Cortex of kidney (tissue), 1 donor: Measurements from ENCODE around the gene EXOSC5.
"Not testable (repeated sequence)": the region's sequence is repeated elsewhere in the genome, so short reads cannot be mapped to it uniquely, and the experiment has no call there.

ENCODE experiments used
- DNase-seq: peaks from one replicate; lab custom pipeline; 2025; lab: John Stamatoyannopoulos, UW

EXOSC5 gene

GRCh38 chr19:41397086-41398049 lies at the start of gene EXOSC5, which contains the start of gene BCKDHA:
EXOSC5 (minus strand) TSS chr19:41397359; CDS start chr19:41397328, 31 bp downstream.
BCKDHA (plus strand) TSS chr19:41397818; CDS start chr19:41397828, 10 bp downstream.
- DNase-seq: peak; percentile 62

GRCh38 chr19:41445575-41445974 lies 48.4 kb upstream of the EXOSC5 start:
- no peak for DNase-seq

DNA sequence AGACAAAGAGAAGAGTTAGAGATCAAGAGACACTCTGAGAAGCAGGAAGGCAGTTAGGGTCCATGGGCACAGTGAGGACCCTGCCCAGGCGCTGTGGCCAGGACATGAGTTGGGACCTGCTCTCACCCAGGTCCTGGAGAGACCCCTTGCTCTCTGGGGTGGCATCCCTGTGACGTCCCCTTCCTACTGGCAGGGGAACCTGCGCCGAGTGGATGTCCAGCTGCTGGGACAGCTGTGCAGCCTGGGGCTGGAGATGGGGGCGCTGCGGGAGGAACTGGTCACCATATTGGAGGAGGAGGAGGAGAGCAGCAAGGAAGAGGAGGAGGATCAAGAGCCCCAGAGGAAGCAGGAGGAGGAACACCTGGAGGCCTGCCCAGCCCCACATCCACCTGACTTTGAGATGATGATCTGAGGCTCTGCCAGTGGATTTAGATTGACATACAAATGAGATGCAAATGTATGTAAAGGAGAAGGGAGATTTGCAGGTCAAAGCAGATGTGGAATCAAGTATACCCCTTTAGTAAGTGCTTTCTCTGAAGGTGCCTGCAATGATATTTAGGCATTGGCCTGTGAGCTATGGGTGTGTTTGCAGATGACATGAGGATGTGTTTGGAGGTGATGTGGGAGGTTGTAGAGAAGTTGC lies 46.8 kb upstream of the EXOSC5 start:
- no peak for DNase-seq

DNA sequence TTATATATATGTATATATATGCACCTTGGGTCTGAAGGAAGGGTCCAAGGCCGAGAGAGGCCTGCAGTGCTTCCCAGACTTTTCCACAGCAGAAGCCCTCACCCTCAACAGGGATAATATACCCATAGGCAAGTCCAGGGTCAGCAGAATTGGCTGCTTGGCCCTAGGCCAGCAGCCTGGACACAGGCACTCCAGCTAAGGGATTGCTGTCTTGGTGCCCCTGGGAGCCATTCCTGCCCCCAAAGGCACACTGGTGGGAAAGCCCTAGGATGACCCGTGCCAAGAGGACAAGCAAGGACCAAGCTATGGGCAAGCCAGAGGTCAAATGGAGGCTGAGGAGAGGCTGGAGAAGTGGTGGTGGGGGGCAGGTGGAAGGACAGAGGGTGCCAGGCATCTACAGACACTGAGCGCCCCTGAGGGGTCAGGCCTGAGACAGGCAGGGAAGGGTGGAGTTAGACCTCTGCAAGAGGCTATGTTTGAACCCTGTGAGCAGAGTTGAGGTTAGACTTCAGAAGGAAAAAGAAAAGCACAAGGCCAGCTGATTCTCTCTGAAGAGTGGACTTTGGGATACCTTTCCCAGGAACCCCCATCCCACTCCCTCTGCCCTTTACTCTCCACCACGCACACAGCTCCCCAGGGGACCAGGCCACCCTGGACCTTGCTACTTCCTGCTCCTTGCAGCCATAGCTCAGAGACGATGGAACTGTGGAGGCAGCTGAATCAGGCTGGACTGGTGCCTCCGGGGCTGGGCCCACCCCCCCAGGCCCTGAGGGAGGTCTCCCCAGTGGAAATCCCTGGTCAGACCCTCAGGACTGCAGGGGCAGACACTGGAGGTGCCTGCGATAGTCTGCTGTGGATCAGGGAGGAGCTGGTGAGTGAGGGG lies 45.6 kb upstream of the EXOSC5 start, which contains the start of gene ERICH4:
TSS of gene ERICH4 (plus strand) at position 684 of the 883 bp plus-strand sequence. CDS start at position 698, 14 bp downstream.
- DNase-seq: no peak

DNA sequence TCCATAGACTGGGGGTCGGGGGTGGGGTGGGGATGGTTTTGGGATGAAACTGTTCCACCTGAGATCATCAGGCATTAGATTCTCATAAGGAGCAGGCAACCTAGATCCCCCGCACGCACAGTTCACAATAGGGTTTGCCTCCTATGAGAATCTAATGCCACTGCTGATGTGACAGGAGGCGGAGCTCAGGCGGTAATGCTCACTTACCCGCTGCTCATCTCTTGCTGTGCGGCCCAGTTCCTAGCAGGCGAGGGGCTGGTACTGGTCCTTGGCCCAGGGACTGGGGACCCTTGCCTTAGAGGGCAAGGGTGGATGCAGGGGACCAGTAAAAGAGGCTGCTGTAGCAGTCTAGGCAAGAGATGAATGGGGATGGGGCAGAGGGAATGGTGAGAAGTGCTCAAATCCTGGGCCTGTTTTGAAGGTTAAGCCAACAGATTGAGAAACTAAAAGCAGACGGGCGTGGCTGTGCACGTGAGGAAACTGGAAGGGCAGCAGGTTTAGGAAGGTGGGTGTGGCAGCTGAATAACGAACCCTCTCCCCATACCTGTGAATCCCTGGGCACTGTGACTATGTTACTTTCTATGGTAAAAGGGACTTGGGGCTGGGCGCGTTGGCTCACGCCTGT lies 44.3 kb upstream of the EXOSC5 start:
- no peak for DNase-seq

GRCh38 chr19:41439441-41440222 lies 42.5 kb upstream of the EXOSC5 start, which contains the start of gene DMAC2:
DMAC2 (minus strand) TSS chr19:41439912; CDS start chr19:41439899, 13 bp downstream.
- DNase-seq: no peak

DNA sequence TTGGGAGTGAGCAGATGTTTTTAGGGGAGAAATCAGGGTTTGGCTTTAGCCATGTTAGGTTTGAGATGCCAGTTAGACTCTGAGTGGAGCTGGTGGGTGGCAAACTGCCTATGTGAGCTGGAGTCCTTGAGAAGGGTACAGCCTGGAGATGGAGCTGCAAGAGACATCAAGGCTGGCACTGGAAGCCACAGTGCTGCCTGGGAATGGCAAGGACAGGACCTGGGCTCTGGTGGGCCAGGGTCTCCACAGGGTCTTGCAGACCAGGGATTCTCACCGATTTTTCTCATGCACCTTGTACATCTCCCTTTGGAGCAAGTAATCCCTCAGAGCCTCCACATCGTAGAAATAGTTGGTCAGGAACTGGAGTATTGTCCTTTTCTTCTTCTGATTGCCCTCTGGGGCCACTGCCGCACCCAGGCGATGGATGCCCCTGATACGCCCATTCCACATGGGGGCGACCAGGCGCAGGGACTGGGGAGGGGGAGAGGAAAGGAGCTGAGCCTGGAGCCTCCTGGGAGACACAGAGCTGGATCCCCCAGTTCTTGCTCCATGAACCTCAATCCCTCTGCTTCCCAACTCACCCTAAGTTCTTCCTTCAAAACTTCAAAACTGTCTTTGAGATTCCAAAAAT lies 40.9 kb upstream of the EXOSC5 start:
- DNase-seq: no peak

GRCh38 chr19:41436674-41436951 lies 39.5 kb upstream of the EXOSC5 start:
- no peak for DNase-seq

DNA sequence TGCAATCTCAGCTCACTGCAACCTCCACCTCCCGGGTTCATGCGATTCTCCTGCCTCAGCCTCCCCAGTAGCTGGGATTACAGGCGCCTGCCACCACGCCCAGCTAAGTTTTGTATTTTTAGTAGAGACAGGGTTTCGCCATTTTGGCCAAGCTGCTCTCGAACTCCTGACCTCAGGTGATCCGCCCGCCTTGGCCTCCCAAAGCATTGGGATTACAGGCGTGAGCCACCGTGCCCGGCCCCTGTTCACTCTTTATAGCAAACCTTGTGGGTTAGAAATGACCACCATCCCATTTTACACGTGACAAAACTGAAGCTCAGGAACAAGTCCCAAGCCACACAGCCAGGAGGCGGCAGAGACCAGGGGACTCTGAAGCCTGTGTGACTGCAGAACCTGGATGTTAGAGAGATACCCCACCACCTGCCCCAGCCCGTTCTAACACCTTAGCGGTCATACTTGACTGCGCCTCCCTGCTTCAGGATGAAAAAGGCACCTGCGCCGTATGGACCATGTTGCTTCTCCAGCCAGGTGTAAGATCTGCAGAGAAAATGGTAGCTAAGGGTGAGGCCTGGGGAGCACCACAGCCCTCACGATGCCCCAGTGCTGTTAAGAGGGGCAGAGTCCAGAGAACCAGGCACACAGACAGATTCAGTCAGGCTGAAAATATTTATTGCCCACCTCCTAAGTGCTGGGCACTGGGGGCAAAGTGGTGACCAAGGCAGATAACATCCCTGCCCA lies 38.9 kb upstream of the EXOSC5 start:
- DNase-seq: no peak

DNA sequence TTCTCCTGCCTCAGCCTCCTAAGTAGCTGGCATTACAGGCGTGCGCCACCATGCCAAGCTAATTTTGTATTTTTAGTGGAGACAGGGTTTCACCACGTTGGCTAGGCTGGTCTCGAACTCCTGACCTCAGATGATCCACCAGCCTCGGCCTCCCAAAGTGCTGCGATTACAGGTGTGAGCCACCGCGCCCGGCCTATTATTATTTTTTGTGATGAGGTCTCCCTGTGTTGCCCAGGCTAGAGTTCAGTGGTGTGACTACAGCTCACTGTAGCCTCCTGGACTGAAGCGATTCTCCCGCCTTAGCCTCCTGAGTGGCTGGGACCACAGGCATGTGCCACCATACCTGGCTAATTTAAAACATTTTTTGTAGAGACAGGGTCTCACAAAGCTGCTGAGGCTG lies 38.2 kb upstream of the EXOSC5 start:
- DNase-seq: not testable (repeated sequence)

DNA sequence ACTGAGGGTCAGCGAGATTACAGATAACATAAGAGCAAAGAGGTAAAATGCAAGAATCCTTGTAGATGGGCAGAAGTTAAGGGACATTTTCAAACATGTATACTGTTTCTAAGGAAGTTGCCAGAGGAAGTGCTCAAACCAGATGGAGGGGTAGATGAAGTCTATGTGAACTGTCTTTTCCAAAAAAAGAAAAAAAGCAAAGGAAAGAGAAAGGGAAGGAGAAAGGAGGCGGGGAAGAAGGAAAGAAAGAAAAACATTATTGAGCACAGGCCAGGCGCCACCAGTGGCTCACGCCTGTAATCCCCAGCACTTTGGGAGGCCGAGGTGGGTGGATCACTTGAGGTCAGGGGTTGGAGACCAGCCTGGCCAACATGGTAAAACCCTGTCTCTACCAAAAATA lies 37.3 kb upstream of the EXOSC5 start:
- DNase-seq: no peak

DNA sequence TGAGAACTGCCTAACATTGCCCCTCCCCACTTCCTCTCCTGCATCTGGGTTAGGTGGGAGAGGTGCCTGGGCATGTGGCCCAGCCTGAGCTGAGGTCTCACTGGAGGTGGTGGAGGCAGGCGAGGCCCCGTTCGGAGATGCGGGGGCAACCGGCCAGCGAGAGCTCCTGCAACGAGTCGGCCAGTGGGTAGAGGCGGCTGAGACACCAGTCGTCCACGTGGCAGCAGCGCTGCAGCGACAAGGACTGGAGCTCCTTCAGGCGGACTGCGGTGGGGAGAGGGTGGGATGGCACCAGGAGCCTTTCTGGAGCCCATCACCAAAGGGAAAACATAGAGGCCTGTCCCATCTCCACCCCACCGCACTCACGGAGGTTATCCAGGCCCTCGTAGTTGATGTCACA lies 36.0 kb upstream of the EXOSC5 start:
- DNase-seq: no peak

DNA sequence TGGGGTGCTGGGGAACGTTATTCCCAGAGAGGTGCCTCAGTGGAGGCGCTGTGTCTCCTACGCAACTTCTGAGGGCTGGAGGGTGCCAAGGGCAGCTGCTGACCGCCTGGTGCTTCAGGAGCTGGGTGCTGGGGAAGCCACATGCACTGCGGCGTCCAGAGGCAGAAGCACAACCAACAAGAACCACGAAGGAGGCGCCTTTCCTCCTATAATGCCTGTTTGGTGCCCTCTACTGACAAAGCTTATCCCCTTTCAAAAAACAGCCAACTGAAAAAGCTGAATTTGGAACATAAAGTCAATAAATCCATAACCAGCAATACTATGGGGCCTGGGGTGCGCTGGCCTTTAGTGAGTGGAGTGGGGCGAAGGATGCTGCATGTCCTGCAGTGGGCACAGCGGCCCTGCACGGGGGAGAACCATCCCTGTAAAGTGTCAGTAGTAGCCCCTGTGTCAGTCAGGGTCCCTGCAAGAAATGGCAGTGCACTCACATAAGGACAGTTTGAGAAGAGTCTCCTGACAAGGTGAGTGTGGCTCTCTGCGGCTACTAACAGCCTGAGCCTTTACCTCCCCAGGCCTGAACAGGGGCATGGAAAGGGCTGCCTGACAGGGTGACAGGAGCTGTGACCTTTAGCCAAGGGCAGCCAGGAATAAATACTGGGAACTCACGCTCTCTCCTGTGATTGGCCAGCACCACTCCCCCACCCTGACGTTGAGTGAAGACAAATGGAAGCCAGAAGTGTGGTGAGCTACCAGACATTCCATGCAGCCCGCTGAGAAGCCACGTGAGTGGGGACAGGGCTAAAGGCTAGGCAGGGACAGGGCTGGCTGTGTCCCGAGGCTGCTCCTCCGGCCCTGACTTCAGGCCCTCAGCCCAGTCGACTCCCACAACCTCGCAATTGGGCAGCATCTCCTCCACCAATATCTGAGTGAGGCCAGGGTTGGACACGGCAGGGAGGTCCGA lies 34.5 kb upstream of the EXOSC5 start:
- no peak for DNase-seq

DNA sequence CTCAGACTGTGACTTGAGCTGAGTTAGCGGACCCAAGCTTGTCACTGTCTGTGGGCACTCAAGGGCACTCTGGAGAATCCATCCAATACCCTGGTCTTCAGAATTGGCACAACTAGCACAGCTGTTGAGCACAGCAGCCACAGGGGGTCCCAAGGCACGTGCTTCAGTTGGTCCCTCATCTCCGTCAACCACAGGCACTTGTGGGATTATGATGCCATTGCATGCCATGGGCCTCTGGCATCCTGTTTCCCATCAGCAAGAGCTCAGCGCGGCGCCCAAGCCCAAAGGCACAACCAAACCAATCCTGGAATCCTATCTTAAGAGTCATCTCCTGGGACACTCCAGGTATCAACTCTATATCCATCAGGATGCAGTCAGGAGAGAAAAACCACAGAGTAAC lies 33.8 kb upstream of the EXOSC5 start:
- DNase-seq: no peak

DNA sequence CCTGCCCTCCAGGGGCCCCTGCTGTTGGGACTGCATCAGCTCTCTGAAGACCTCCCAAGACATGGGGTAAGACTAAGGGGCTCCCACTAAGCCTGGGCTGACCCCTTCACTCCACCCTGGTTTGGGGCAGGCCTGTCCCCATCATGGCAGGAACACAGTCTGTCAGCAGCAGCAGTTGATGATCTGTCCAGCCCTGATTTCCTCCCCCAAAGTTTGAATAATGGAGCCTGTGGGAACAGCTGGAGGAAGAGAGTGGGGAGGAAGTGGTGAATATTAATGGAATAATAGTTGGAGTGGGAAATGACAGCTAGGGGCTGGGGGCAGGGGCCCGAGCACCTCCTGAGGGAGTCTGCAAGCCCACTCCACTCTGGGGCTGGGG lies 31.3 kb upstream of the EXOSC5 start:
- no peak for DNase-seq

DNA sequence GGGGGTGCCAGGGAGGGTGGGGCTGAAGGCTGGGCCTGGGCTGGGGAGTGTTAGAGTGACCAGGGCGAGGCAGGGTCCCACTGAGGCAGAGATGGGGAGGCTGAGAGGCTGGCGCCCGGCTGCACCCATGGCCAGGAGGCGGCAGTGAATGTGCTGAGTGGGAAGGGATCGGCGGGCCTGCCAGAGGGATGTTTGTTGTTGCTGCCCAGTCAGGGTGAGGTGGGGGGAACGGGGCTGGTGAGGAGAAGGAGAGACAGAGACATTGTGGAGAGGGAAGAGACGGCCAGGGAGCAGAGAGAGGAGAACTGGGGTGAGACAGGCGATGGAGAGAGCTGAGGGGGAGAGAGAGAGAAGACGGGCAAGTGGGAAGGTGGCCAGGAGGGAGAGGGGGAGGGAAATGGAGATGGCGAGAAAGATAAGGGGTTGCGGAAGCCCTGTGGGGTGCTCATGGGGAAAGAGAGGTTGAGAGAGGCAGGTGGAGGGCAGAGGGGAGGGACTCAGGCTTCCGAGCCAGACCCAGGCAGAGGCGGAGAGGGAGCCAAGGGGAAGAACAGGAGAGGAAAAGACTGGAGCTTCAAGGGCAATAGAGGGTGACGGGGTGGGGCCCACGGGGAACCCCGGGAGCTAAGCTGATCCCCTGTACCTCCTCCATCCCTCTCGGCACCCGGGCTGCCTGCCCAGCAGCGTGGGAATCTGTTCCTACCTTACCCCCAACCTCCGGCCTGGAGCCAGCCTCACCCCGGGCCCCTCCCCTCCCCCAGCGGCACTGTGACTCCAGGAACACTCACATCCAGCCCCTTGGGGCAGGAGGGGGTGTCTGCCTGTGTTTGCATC lies 30.7 kb upstream of the EXOSC5 start:
- DNase-seq: no peak

DNA sequence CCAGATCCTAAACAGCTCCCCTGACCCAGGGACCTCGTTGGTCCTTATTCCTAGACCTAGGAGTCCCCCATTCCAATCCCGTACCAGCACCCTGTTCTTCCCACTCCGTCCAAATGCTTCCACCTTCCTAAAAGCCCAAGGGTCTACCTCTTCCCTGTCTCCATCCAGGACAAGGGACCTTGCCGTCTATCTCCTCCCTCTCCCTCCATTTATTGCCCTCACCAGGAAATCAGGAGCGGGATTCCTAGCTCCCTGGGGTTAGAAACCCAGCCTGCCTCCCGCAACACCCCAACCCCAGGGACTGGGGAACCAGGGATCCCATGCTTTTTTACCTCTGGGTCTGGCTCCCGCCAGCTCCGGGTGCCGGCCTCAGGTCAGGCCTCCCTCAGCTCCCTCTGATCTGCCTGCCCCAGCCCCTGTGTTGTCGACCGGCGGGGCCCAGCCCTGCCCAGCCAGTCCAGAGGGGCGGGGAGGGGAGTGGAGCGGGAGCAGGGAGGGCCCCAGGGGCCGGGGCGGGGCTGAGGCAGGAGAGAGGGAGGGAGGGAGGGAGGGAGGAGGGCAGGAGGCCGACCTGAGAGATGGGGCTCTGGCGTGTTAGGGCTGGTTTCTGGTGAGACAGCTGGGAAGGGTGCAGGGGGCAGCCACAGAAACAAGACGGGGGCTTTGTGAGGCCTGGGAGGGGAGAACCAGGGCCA lies 29.9 kb upstream of the EXOSC5 start, which contains the start of gene B3GNT8:
TSS of gene B3GNT8 (minus strand) at position 423 of the 695 bp plus-strand sequence. CDS start 596 bp downstream, outside the sequence.
- no peak for DNase-seq
